Measurements from ENCODE around the gene PPP2R2C.

Gene PPP2R2C

GRCh38 chr4:6309777-6310176, 162.6 kb downstream of the PPP2R2C start (continued):
- no peak for TF ChIP-seq ZEB2 (tag by site-specific recombination; IDR thresholded peaks at IDR 0.05)
- TF ChIP-seq ZNF837 (tag by site-specific recombination; IDR thresholded peaks at IDR 0.05) = no peak
- TF ChIP-seq GLIS2 (tag by site-specific recombination; IDR thresholded peaks at IDR 0.05) = no peak
- no peak for TF ChIP-seq ZNF571 (tag by site-specific recombination; IDR thresholded peaks at IDR 0.05)

DNA sequence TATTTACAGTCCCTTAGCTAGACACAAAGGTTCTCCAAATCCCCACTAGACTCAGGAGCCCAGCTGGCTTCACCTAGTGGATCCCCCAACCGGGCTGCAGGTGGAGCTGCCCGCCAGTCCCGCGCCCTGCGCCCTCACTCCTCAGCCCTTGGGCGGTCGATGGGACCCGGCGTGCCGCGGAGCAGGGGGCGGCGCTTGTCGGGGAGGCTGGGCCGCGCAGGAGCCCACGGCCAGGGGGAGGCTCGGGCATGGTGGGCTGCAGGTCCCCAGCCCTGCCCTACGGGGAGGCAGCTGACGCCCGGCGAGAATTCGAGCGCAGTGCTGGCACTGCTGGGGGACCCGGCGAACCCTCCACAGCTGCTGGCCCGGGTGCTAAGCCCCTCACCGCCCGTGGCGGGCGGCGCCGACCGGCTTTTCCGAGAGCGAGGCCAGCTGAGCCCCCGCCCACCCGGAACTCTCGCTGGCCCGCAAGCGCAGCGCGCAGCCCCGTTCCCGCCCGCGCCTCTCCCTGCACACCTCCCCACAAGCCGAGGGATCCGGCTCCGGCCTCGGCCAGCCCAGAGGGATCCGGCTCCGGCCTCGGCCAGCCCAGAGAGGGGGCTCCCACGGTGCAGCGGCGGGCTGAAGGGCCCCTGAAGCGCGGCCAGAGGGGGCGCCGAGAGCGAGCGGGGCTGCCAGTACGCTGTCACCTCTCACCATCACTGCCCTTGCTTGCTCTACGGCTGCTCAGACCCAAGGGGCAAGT, 163.3 kb downstream of the PPP2R2C start:
- Histone ChIP-seq H3K36me3 (ENCODE audit: control insufficient read depth in 2 of 2, insufficient read depth in 1 of 2, low read length in 2 of 2) (peaks cover 0 to 5% of the 10 kb centered on the region in 2 experiments; a peak in 1 of 3 replicates), H3K27ac (ENCODE audit: extremely low read depth, low read depth, low read length) (no peak overlapping the region), H3K4me3 (ENCODE audit: low read depth, low read length) (peak overlapping the region; percentile 46), H3K4me1 (ENCODE audit: control insufficient read depth, insufficient read depth, low read length) (no peaks in the 10 kb centered on the region), H3K9me3 (ENCODE audit: control insufficient read depth, insufficient read depth, low read depth, low read length) (no peaks in the 10 kb centered on the region)
- ChIA-PET POLR2A (interaction anchor here (1.4 kb wide), 1 partner anchor 39 kb away, joined by 7 read pairs; the partner anchor contains the start of gene WFS1), CTCF (interaction anchor here (1.0 to 2.1 kb wide), 5 partner anchors 18 to 237 kb away, joined by 3 to 7 read pairs (median 6); no protein-coding TSS in a partner anchor)
- TF ChIP-seq ZBTB6 (tag by site-specific recombination; IDR thresholded peaks at IDR 0.05) (no peak), WT1 (tag by site-specific recombination; IDR thresholded peaks at IDR 0.05) (no peak), ZBTB17 (tag by site-specific recombination; IDR thresholded peaks at IDR 0.05) (no peak), ZNF521 (tag by site-specific recombination; IDR thresholded peaks at IDR 0.05) (no peak), GLIS2 (tag by site-specific recombination; IDR thresholded peaks at IDR 0.05) (peak; percentile 72), ZNF155 (tag by site-specific recombination; IDR thresholded peaks at IDR 0.05) (no peak), ZNF529 (tag by site-specific recombination; IDR thresholded peaks at IDR 0.05; ENCODE audit: insufficient replicate concordance) (no peak), SCRT1 (tag by site-specific recombination; IDR thresholded peaks at IDR 0.05; ENCODE audit: borderline replicate concordance) (no peak), ZNF341 (tag by site-specific recombination; IDR thresholded peaks at IDR 0.05; ENCODE audit: low read depth) (peak; percentile 71), ZNF23 (tag by site-specific recombination; IDR thresholded peaks at IDR 0.05; ENCODE audit: borderline replicate concordance) (no peak), ZNF221 (tag by site-specific recombination; IDR thresholded peaks at IDR 0.05; ENCODE audit: borderline replicate concordance) (no peak), MZF1 (tag by site-specific recombination; IDR thresholded peaks at IDR 0.05; ENCODE audit: borderline replicate concordance) (peak; percentile 79; the same call in 1 of the 2 replicates), ZNF350 (tag by site-specific recombination; IDR thresholded peaks at IDR 0.05) (no peak), FEZF1 (tag by site-specific recombination; IDR thresholded peaks at IDR 0.05) (no peak), ZNF324 (tag by site-specific recombination; IDR thresholded peaks at IDR 0.05) (no peak), TCF7L2 (IDR thresholded peaks at IDR 0.05; ENCODE audit: borderline replicate concordance, low read depth, low read length) (no peak), INSM2 (tag by site-specific recombination; IDR thresholded peaks at IDR 0.05) (no peak), BCL11A (tag by site-specific recombination; IDR thresholded peaks at IDR 0.05; ENCODE audit: low read depth) (no peak), ZNF169 (tag by site-specific recombination; IDR thresholded peaks at IDR 0.05) (no peak), ZNF560 (tag by site-specific recombination; IDR thresholded peaks at IDR 0.05; ENCODE audit: borderline replicate concordance) (no peak), ZNF629 (tag by site-specific recombination; IDR thresholded peaks at IDR 0.05) (no peak), SP2 (tag by site-specific recombination; IDR thresholded peaks at IDR 0.05) (peak; percentile 40; the same call in 1 of the 2 replicates), ZFP41 (tag by site-specific recombination; IDR thresholded peaks at IDR 0.05; ENCODE audit: borderline replicate concordance) (no peak), ZNF488 (tag by site-specific recombination; IDR thresholded peaks at IDR 0.05) (no peak), ZNF510 (tag by site-specific recombination; IDR thresholded peaks at IDR 0.05; ENCODE audit: insufficient replicate concordance) (no peak), ZNF114 (tag by site-specific recombination; IDR thresholded peaks at IDR 0.05) (no peak), ZNF202 (tag by site-specific recombination; IDR thresholded peaks at IDR 0.05; ENCODE audit: borderline replicate concordance) (no peak)
- TF ChIP-seq, protein P1, sequence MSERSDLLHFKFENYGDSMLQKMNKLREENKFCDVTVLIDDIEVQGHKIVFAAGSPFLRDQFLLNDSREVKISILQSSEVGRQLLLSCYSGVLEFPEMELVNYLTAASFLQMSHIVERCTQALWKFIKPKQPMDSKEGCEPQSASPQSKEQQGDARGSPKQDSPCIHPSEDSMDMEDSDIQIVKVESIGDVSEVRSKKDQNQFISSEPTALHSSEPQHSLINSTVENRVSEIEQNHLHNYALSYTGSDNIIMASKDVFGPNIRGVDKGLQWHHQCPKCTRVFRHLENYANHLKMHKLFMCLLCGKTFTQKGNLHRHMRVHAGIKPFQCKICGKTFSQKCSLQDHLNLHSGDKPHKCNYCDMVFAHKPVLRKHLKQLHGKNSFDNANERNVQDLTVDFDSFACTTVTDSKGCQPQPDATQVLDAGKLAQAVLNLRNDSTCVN (tag by site-specific recombination; optimal IDR thresholded peaks at IDR 0.05) = peak; percentile 80
